HG03159 (cell line): Measurements from ENCODE around the gene CCDC152.
"Not testable (repeated sequence)": the region's sequence is repeated elsewhere in the genome, so short reads cannot be mapped to it uniquely, and the experiment has no call there.

Experiments
- ATAC-seq: cut with Tn5 transposase; IDR thresholded peaks from one replicate; pipeline ENCODE4 v1.9.1; 2021; ENCODE audit warnings: mild to moderate bottlenecking, moderate library complexity; ENCODE audit not compliant: unreplicated experiment

The CCDC152 gene

GRCh38 chr5:42811591-42812446, 55.2 kb downstream of the CCDC152 start, which contains the start of gene SELENOP:
TSS of gene SELENOP (minus strand) at chr5:42811892. CDS start at chr5:42808353, 3,539 bp downstream.
- ATAC-seq: no peak

- ATAC-seq: no peak
Observed at GRCh38 chr5:42812620-42813019, 56.0 kb downstream of the CCDC152 start.

GRCh38 chr5:42813533-42813932, 56.9 kb downstream of the CCDC152 start:
- ATAC-seq: no peak

GRCh38 chr5:42816546-42816945, 59.9 kb downstream of the CCDC152 start:
- ATAC-seq: not testable (repeated sequence)

GRCh38 chr5:42819745-42820144, 63.1 kb downstream of the CCDC152 start:
- no peak for ATAC-seq

GRCh38 chr5:42822548-42822947, 65.9 kb downstream of the CCDC152 start:
- ATAC-seq: no peak

- ATAC-seq: no peak
Observed at GRCh38 chr5:42824347-42824976, 67.8 kb downstream of the CCDC152 start.

GRCh38 chr5:42825422-42826148, 69.0 kb downstream of the CCDC152 start:
- no peak for ATAC-seq

GRCh38 chr5:42826757-42827515, 70.3 kb downstream of the CCDC152 start:
- ATAC-seq: no peak

- ATAC-seq: no peak
Observed at GRCh38 chr5:42828671-42829070, 72.1 kb downstream of the CCDC152 start.

- ATAC-seq: no peak
Observed at GRCh38 chr5:42830924-42831323, 74.3 kb downstream of the CCDC152 start.

- ATAC-seq: no peak
Observed at GRCh38 chr5:42832060-42832459, 75.4 kb downstream of the CCDC152 start.

- ATAC-seq: no peak
Observed at GRCh38 chr5:42836070-42836769, 79.6 kb downstream of the CCDC152 start.

- no peak for ATAC-seq
Observed at GRCh38 chr5:42837601-42838000, 81.0 kb downstream of the CCDC152 start.

GRCh38 chr5:42839196-42839595, 82.6 kb downstream of the CCDC152 start:
- no peak for ATAC-seq

- no peak for ATAC-seq
Observed at GRCh38 chr5:42840269-42840668, 83.7 kb downstream of the CCDC152 start.

- no peak for ATAC-seq
Observed at GRCh38 chr5:42840842-42841567, 84.4 kb downstream of the CCDC152 start.

- ATAC-seq: no peak
Observed at GRCh38 chr5:42842921-42843641, 86.5 kb downstream of the CCDC152 start.
